Tibial artery (tissue), 4 donors: ENCODE measurements around the gene CMTM4.

ENCODE experiments used
- DNase-seq, 2 donors: peaks; one replicate each; pipeline ENCODE4 v3.0.0-alpha.2; 2019
- H3K27ac ChIP-seq, 2 donors: fragments of 200-600 bp; sonication (generic) in 1 of 2; 1 replicate in 1 of 2; 2 replicates in 1 of 2; pipeline ENCODE4 v1.5.1; 2018 to 2019; ENCODE audit warnings: mild to moderate bottlenecking in 1 of 2
- H3K27me3 ChIP-seq, 2 donors: fragments of 200-600 bp; sonication (generic) in 1 of 2; one replicate each; pipeline versions ENCODE4 v1.5.1 to v1.6.0; 2016 to 2019
- H3K36me3 ChIP-seq, 3 donors: fragments of 200-600 bp; sonication (generic) in 2 of 3; one replicate each; pipeline ENCODE4 v1.5.1; 2016 to 2019; ENCODE audit warnings: mild to moderate bottlenecking in 2 of 3
- H3K4me1 ChIP-seq, 4 donors: fragments of 200-600 bp; sonication (generic) in 2 of 4; 1 replicate in 3 of 4; 2 replicates in 1 of 4; pipeline ENCODE4 v1.5.1; 2016 to 2019
- H3K4me3 ChIP-seq, 2 donors: fragments of 200-600 bp; sonication (generic) in 1 of 2; 1 replicate in 1 of 2; 2 replicates in 1 of 2; pipeline ENCODE4 v1.5.1; 2018 to 2019; ENCODE audit warnings: mild to moderate bottlenecking in 2 of 2
- H3K9me3 ChIP-seq, 3 donors: fragments of 200-600 bp; sonication (generic) in 1 of 3; one replicate each; pipeline ENCODE4 v1.5.1; 2016 to 2019
- intact Hi-C: fragments of 100-400 bp; cut with DNase I; formaldehyde crosslinking; loops from one replicate; pipeline ENCODE4 v1.15.0; 2023; ENCODE audit warnings: low total_unique reads
- TF ChIP-seq, protein P1 (sequence below), 2 experiments: fragments of 200-600 bp in 1 of 2; fragments of 450-650 bp in 1 of 2; IDR thresholded peaks; one replicate each; pipeline ENCODE4 v1.5.1; 2017 to 2019; ENCODE audit warnings: antibody characterized with exemption in 2 of 2, mild to moderate bottlenecking in 1 of 2, moderate library complexity in 1 of 2

Gene CMTM4

DNA sequence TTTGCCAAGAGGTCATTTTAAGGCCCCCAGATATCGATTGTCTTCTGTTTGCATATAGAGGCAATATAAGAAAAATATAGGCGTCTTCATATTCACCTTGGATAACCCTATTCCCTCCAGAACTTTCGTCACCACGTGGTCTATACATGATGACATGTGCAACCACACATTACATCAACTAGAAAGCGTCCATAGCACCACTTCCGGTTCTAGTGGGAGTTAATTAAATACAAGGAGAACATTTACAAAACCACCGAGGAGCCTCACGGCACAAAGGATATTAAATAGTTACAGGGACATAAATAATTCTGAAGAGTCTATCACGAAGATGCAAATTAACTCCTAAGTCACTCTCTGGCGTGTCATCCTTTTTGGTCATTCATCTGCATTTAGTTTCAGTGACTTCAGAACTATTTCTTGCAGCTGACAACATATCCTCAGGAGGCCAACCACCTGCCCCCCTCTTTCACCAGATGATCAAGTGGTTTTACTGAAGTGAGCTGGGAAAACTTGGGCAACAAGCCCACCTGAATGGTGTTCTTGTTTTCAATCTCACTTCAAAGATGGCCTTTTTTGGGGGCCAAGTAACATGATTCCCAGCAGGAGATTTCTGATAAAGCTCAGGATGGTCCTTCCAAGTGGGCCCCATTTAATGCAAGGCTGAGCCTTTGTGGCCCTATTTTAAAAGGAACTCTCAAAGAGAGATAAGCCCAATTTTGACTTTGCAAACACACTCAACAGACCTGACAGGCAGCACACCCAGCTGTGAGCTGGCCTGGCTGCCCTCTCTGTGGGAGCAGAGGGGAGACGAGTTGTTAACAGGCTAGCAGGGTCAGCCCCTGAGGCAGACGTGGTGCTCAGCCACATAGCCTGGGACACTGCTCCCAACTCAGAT, 76.8 kb downstream of the CMTM4 start:
- Histone ChIP-seq H3K27me3 (no peaks in the 10 kb centered on the region), H3K36me3 (peaks cover 0 to 29% (median 9%) of the 10 kb centered on the region in 3 donors), H3K27ac (no peak overlapping the region), H3K4me3 (no peak overlapping the region), H3K9me3 (no peaks in the 10 kb centered on the region), H3K4me1 (peaks cover 0 to 18% (median 11%) of the 10 kb centered on the region in 4 donors)
- TF ChIP-seq, protein P1, sequence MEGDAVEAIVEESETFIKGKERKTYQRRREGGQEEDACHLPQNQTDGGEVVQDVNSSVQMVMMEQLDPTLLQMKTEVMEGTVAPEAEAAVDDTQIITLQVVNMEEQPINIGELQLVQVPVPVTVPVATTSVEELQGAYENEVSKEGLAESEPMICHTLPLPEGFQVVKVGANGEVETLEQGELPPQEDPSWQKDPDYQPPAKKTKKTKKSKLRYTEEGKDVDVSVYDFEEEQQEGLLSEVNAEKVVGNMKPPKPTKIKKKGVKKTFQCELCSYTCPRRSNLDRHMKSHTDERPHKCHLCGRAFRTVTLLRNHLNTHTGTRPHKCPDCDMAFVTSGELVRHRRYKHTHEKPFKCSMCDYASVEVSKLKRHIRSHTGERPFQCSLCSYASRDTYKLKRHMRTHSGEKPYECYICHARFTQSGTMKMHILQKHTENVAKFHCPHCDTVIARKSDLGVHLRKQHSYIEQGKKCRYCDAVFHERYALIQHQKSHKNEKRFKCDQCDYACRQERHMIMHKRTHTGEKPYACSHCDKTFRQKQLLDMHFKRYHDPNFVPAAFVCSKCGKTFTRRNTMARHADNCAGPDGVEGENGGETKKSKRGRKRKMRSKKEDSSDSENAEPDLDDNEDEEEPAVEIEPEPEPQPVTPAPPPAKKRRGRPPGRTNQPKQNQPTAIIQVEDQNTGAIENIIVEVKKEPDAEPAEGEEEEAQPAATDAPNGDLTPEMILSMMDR (IDR thresholded peaks at IDR 0.05): no peak
- DNase-seq: peak in 1 of 2 donors; percentile 3
- intact Hi-C loops: loop anchor here (10.0 kb wide), 1 partner anchor 205 kb away; no protein-coding TSS in a partner anchor

DNA sequence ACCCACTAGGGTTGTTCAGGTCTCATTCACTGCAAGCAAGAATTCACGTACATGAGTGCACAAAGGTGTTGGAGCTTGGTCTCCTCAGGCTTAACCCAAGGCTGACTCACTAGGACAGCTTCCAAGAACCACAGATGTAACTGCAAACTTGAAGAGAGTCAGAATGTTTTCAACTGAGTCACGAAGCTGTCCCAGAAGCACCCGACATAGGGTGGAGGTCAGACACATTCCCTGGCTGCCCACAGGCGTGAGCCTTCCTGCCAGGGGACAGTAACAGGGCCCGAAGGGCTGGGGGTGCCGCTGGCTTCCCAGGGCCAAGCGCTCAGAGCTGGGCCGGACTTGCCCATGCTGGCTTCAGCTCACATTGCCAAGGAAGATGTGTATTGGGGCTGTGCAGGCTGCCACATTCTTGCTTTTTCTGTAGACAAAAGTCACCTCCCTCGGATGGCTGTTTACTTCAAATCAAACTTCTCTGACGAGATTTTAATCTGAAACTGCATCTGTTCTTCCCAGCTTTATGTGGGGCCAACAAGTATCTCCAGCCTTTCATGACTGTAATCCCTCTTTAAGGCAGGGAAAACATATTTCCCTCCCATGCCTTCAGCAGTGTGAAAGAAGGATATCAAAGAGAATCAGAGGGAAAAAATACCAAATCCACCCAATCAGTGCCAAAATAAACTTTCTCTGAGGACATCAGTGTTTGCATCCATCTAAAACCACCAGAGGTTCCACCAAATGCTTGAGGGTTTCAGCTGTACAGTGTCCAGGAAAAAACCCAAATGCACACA, 77.8 kb downstream of the CMTM4 start:
- H3K36me3 ChIP-seq: peaks cover 0 to 39% (median 9%) of the 10 kb centered on the region in 3 donors
- H3K27ac ChIP-seq: peak overlapping the region; percentile 24 to 41
- intact Hi-C loops: loop anchor here (10.0 kb wide), 1 partner anchor 206 kb away; no protein-coding TSS in a partner anchor
- no peaks in the 10 kb centered on the region for H3K27me3 ChIP-seq
- TF ChIP-seq, protein P1 (IDR thresholded peaks at IDR 0.05): no peak
- H3K4me3 ChIP-seq: no peak overlapping the region
- H3K4me1 ChIP-seq: peaks cover 0 to 18% (median 11%) of the 10 kb centered on the region in 4 donors
- no peaks in the 10 kb centered on the region for H3K9me3 ChIP-seq
- peak in 1 of 2 donors; percentile 79 for DNase-seq

DNA sequence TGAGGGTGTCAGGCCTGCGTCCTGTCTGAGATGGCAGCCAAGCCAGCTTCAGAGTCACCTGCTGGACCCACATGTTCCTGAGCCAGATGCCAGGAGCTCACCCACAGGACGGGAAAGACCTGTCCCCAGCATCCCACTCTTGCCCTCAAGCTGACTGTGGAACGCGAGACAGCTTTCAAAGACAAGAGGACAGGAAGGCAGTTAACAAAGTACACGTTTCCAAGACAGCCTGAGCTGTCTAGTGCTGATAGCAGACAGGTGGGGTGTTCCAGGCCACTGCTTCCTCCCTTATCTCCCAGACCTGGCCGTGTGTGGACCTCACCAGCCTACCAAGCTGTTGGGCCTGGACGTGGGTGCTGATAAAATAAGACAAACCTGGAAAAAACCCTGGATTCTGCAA, 78.8 kb downstream of the CMTM4 start:
- Histone ChIP-seq H3K36me3 (peaks cover 0 to 44% (median 18%) of the 10 kb centered on the region in 3 donors), H3K27ac (peak overlapping the region in 1 of 2 donors; percentile 41), H3K4me1 (peaks cover 0 to 18% (median 11%) of the 10 kb centered on the region in 4 donors), H3K9me3 (no peaks in the 10 kb centered on the region), H3K4me3 (no peak overlapping the region), H3K27me3 (no peaks in the 10 kb centered on the region)
- TF ChIP-seq, protein P1 (IDR thresholded peaks at IDR 0.05): no peak
- intact Hi-C loops: loop anchor here (10.0 kb wide), 1 partner anchor 207 kb away; no protein-coding TSS in a partner anchor
- DNase-seq: peak in 1 of 2 donors; percentile 35

DNA sequence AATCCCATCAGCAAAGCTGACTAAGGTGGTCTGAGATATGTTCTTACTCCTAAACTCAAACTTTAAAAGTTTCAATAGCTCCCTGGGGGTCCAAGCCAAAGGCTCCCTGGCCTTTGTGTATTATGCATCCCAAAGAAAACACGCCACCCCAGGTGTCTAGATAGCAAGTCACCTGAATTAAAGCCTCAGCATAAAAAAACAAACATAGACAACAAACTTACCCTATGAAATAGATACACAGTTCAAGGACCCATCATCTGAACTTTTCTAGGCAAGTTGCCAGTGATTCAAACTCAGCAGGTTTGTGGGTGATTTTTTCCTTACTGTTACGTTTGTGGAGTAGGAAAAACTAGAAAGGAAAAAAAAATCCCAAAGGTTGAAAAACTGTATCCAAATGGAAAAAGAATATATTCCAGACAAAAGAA, 79.5 kb downstream of the CMTM4 start:
- intact Hi-C loops: loop anchor here (10.0 kb wide), 1 partner anchor 208 kb away; no protein-coding TSS in a partner anchor
- H3K4me3 ChIP-seq: no peak overlapping the region
- peaks cover 0 to 47% (median 22%) of the 10 kb centered on the region in 3 donors for H3K36me3 ChIP-seq
- no peak overlapping the region for H3K27ac ChIP-seq
- peaks cover 0 to 18% (median 11%) of the 10 kb centered on the region in 4 donors for H3K4me1 ChIP-seq
- TF ChIP-seq, protein P1 (IDR thresholded peaks at IDR 0.05): no peak
- DNase-seq: no peak
- H3K9me3 ChIP-seq: no peaks in the 10 kb centered on the region
- no peaks in the 10 kb centered on the region for H3K27me3 ChIP-seq

DNA sequence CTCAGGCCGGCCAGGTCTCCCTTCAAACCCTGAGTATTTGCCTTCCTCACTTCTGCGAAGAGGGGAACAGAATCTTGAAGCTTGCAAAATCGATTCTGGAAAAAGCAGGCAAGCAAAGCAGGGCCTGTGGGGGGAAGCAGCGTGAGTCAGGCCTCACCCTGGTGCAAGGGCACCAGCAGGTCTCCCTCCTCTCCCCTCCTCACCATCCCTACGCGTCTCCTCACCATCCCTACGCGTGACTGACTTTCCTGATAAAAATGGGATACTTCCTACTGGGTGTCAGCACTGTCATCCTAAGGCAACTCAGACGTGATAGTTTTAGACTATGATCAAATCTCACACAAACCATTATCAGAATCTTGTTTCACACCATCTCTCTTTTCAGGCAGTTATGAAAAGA, 80.0 kb downstream of the CMTM4 start:
- Histone ChIP-seq H3K27ac (no peak overlapping the region), H3K27me3 (no peaks in the 10 kb centered on the region), H3K36me3 (peaks cover 0 to 47% (median 21%) of the 10 kb centered on the region in 3 donors), H3K4me3 (no peak overlapping the region), H3K4me1 (peaks cover 0 to 18% (median 11%) of the 10 kb centered on the region in 4 donors), H3K9me3 (no peaks in the 10 kb centered on the region)
- peak in 1 of 2 donors; percentile 42 for DNase-seq
- TF ChIP-seq, protein P1 (IDR thresholded peaks at IDR 0.05): no peak
- intact Hi-C loops: loop anchor here (10.0 kb wide), 1 partner anchor 208 kb away; no protein-coding TSS in a partner anchor
